ENCODE results near the gene KLK11. TPM values are rescaled to one million over a fixed set of nuclear protein-coding genes. Genes with fewer than 3 reads are reported as not detected.

KLK11 gene
- total RNA-seq, 6 experiments from 2014 or later, result not detected

- no peak for TF ChIP-seq CTCF (IDR thresholded peaks at IDR 0.05)
- Mint-ChIP-seq H3K27ac (no peak overlapping the region), H3K4me1 (ENCODE audit: low read depth) (no peaks in the 10 kb centered on the region), H3K9me3 (peaks cover 22% of the 10 kb centered on the region), H3K4me3 (no peak overlapping the region), H3K36me3 (ENCODE audit: low read depth) (no peaks in the 10 kb centered on the region), H3K27me3 (ENCODE audit: insufficient read depth) (peaks cover 4% of the 10 kb centered on the region)
- DNase-seq, result no peak
Measured at GRCh38 chr19:51059715-51060114, 33.3 kb upstream of the KLK11 start.

- H3K27me3 Mint-ChIP-seq (ENCODE audit: insufficient read depth), result no peaks in the 10 kb centered on the region; the same call in 1 of the 2 replicates
- no peak for TF ChIP-seq CTCF (IDR thresholded peaks at IDR 0.05)
- H3K4me1 Mint-ChIP-seq (ENCODE audit: low read depth), result no peaks in the 10 kb centered on the region
- H3K27ac Mint-ChIP-seq, result no peak overlapping the region
- no peak for DNase-seq
- no peak overlapping the region for H3K4me3 Mint-ChIP-seq
- H3K9me3 Mint-ChIP-seq, result peaks cover 13% of the 10 kb centered on the region
- no peaks in the 10 kb centered on the region for H3K36me3 Mint-ChIP-seq (ENCODE audit: low read depth)
Measured at GRCh38 chr19:51055866-51056265, 29.4 kb upstream of the KLK11 start.

- no peak for TF ChIP-seq CTCF (IDR thresholded peaks at IDR 0.05)
- peaks cover 26% of the 10 kb centered on the region for H3K9me3 Mint-ChIP-seq
- H3K4me1 Mint-ChIP-seq (ENCODE audit: low read depth), result no peaks in the 10 kb centered on the region
- H3K27ac Mint-ChIP-seq, result no peak overlapping the region
- no peak overlapping the region for H3K4me3 Mint-ChIP-seq
- H3K27me3 Mint-ChIP-seq (ENCODE audit: insufficient read depth), result peaks cover 2% of the 10 kb centered on the region
- no peaks in the 10 kb centered on the region for H3K36me3 Mint-ChIP-seq (ENCODE audit: low read depth)
- DNase-seq, result no peak
Measured at GRCh38 chr19:51047031-51047335, 20.6 kb upstream of the KLK11 start.

- Mint-ChIP-seq H3K27me3 (ENCODE audit: insufficient read depth) (peaks cover 2% of the 10 kb centered on the region), H3K4me1 (ENCODE audit: low read depth) (no peaks in the 10 kb centered on the region), H3K4me3 (no peak overlapping the region), H3K9me3 (peaks cover 23% of the 10 kb centered on the region), H3K27ac (no peak overlapping the region), H3K36me3 (ENCODE audit: low read depth) (no peaks in the 10 kb centered on the region)
- TF ChIP-seq CTCF (IDR thresholded peaks at IDR 0.05), result no peak
- DNase-seq, result no peak
Measured at GRCh38 chr19:51044327-51044726, 17.9 kb upstream of the KLK11 start.

- TF ChIP-seq CTCF (IDR thresholded peaks at IDR 0.05), result no peak
- Mint-ChIP-seq H3K4me1 (ENCODE audit: low read depth) (no peaks in the 10 kb centered on the region), H3K4me3 (no peak overlapping the region), H3K27me3 (ENCODE audit: insufficient read depth) (peaks cover 2% of the 10 kb centered on the region), H3K9me3 (peaks cover 19% of the 10 kb centered on the region), H3K27ac (no peak overlapping the region), H3K36me3 (ENCODE audit: low read depth) (no peaks in the 10 kb centered on the region)
- DNase-seq, result no peak
Measured at GRCh38 chr19:51043497-51043896, 17.1 kb upstream of the KLK11 start.

GRCh38 chr19:51040151-51040550, 13.7 kb upstream of the KLK11 start:
- H3K4me3 Mint-ChIP-seq, result no peak overlapping the region
- no peaks in the 10 kb centered on the region for H3K4me1 Mint-ChIP-seq (ENCODE audit: low read depth)
- DNase-seq, result no peak
- no peak for TF ChIP-seq CTCF (IDR thresholded peaks at IDR 0.05)
- H3K27ac Mint-ChIP-seq, result no peak overlapping the region
- peaks cover 24% of the 10 kb centered on the region; the same call in 1 of the 2 replicates for H3K9me3 Mint-ChIP-seq
- no peaks in the 10 kb centered on the region; the same call in 1 of the 2 replicates for H3K27me3 Mint-ChIP-seq (ENCODE audit: insufficient read depth)
- no peaks in the 10 kb centered on the region for H3K36me3 Mint-ChIP-seq (ENCODE audit: low read depth)

Data from HFFc6 (cell line).